GM18520 (cell line): ENCODE data around the gene LIN52.

Experiments used
- ATAC-seq: cut with Tn5 transposase; IDR thresholded peaks from one replicate; pipeline ENCODE4 v1.9.1; 2021; ENCODE audit not compliant: unreplicated experiment

LIN52 gene

GRCh38 chr14:74221741-74222140 is 137.0 kb downstream of the LIN52 start:
- no peak for ATAC-seq

GRCh38 chr14:74223016-74223415 is 138.3 kb downstream of the LIN52 start:
- ATAC-seq: no peak

- no peak for ATAC-seq
These were observed 147.0 kb downstream of the LIN52 start for GRCh38 chr14:74231784-74232183.

- no peak for ATAC-seq
These were observed 150.3 kb downstream of the LIN52 start for GRCh38 chr14:74235017-74235416.

DNA sequence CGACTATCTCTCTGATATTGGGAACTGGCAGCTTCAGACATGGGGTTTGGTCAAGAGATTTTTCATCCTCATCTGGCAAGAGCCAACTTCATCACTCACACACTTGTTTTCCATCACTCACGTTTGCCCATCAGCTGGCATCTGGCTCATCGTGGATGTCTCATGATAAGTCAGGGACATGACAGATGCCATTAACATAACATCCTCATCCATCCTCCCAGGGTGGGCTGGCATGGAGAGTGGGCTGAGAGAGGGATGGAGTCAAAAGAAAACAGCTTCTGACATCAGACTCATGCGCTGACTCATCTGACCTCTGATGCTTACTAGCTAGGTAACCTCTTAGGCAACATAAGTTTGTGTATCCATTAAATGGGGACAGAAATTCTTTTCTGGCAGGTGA is 152.7 kb downstream of the LIN52 start:
- no peak for ATAC-seq

DNA sequence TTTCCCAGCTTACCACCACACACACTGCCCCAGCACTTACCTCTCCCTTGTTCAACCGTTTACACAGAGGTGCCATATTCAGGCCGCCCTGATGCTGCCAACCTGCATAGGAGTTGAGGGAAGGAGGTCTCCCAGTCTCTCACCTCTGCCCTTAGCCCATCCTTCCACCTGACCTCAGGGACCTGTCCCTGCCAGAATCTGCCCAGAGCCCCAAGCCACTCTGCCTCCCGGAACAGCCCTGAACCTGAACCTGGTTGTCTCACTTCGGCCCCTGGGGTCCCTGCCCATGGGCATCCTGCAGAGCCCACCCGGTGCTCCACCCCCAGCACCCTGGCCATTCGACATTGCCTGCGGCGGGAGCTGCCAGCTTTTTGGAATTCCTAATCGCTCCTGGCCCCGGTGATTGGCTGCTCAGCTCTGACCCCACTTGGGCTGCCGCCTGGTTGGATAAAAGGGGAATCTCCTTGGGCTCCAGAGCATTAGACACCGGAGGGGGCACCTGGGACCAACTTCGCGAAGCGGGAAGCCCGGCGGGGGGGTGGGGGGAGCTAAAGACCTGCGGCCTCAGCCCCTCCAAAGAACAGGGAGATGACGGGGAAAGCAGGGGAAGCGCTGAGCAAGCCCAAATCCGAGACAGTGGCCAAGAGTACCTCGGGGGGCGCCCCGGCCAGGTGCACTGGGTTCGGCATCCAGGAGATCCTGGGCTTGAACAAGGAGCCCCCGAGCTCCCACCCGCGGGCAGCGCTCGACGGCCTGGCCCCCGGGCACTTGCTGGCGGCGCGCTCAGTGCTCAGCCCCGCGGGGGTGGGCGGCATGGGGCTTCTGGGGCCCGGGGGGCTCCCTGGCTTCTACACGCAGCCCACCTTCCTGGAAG is 154.5 kb downstream of the LIN52 start, which contains the start of gene VSX2:
Gene VSX2, plus strand, starts transcription at position 476 of the 874 bp plus-strand sequence. Its CDS starts 113 bp downstream, at position 589.
- no peak for ATAC-seq

GRCh38 chr14:74239848-74240793 is 155.4 kb downstream of the LIN52 start:
- no peak for ATAC-seq

- ATAC-seq: no peak
These were observed 156.3 kb downstream of the LIN52 start for GRCh38 chr14:74240794-74241651.

DNA sequence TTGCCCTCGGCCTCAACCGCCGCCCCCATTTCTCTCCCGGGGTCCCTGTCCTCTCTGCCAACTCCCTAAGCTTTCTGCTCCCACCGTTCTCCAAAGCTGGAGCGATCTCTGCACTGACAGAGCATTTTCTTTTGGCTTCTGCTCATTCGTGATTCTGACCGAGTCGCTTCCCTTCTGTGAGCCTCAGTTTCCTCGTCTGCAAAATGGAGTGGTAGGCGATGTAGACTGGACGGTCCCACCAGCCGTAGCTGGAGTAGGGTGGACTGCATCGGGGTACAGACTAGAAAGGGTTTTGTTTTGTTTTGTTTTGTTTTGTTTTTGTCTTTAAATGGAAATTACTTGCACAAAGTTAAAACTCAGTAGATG is 156.9 kb downstream of the LIN52 start:
- no peak for ATAC-seq

- no peak for ATAC-seq
These were observed 157.4 kb downstream of the LIN52 start for GRCh38 chr14:74242021-74242779.

- ATAC-seq: no peak
These were observed 158.0 kb downstream of the LIN52 start for GRCh38 chr14:74242780-74243042.

- no peak for ATAC-seq
These were observed 158.3 kb downstream of the LIN52 start for GRCh38 chr14:74243051-74243450.

DNA sequence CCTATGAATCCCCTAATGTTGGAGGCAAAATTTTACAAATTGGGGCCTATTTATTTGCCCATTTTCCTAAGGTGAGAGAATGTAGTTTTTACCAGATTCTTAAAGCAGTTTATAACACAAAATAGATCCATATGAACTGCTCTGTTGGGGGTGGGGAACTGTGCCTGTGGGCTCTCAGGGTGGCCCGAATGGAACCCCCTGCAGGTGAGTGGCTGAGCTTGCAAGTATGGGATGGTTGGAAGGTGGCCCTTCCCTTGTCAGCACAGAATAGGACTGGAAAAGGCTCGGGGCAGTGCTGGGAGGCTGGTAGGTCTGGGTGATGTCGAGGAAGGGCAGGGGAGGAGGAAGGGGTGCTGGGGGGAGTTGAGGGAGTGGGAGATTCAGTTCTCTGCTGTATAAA is 159.4 kb downstream of the LIN52 start:
- no peak for ATAC-seq

GRCh38 chr14:74245292-74245691 is 160.5 kb downstream of the LIN52 start:
- no peak for ATAC-seq

GRCh38 chr14:74246542-74246941 is 161.8 kb downstream of the LIN52 start:
- ATAC-seq: no peak

DNA sequence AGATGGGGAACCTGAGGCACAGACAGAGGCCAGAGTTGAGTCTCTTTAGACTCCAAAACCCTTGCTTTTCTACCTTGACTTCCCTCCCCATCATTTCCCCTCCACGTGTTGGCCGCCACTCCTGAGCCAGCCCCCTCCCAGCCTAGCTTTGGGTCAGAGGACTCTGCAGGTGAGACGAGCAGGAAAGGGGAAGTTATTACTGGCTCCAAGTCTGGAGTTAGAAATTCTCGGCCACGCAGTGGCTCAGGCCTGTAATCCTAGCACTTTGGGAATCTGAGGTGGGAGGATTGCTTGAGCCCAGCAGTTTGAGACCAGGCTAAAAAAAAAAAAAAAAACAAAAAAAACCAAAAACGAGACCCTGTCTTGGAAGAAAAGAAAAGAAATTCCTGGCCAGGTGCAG is 163.3 kb downstream of the LIN52 start:
- ATAC-seq: no peak

GRCh38 chr14:74249433-74250375 is 164.9 kb downstream of the LIN52 start:
- ATAC-seq: no peak
